ENCODE data around the gene ZNF439.
A peak's percentile ranks its signal among the peaks of the same experiment; 100 is the strongest.
"Not testable (repeated sequence)": the region's sequence is repeated elsewhere in the genome, so short reads cannot be mapped to it uniquely, and the experiment has no call there.

Gene ZNF439

DNA sequence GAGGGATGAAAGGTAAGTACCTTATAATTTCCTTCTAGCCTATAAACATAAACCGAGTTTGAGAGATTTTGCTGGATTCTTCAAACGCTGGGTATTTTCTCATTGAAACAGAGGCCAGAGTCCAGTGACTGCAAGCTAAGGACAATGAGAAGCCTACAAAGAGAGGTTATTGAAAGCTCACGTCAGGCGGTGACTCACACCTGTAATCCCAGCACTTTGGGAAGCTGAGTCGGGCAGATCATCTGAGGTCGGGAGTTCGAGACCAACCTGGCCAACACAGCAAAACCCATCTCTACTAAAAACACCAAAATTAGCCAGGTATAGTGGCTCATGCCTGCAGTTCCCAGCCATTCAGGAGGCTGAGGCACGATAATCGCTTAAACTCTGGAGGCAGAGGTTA lies 24.1 kb downstream of the ZNF439 start:
- DNase-seq, result no peak

GRCh38 chr19:11873762-11874161 lies 25.2 kb downstream of the ZNF439 start:
- DNase-seq, result no peak

GRCh38 chr19:11879687-11880266 lies 31.3 kb downstream of the ZNF439 start:
- not testable (repeated sequence) for DNase-seq

GRCh38 chr19:11880598-11880997 lies 32.1 kb downstream of the ZNF439 start:
- no peak for DNase-seq

- peak; percentile 50 for DNase-seq
Measured at GRCh38 chr19:11881151-11881800, 32.8 kb downstream of the ZNF439 start.

DNA sequence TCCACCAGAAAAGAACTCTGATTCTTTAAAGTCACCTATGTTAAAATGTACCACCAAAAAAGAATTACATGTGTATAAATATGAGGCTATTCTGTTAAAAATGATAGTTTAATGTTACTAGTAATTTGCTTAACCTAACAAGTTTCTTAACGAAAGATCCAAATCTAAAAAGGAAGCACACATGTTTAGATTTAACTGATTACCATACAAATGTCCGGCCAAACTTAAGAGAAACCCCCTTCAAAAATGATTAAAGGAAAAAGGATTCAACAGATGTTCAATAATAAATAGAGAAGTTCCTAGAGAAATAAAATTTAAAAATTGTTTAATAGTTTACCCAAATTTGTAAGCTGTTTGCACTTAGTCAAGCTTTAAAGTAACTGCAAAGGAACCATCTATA lies 34.1 kb downstream of the ZNF439 start:
- no peak for DNase-seq

GRCh38 chr19:11887234-11887610 lies 38.7 kb downstream of the ZNF439 start:
- no peak for DNase-seq

DNA sequence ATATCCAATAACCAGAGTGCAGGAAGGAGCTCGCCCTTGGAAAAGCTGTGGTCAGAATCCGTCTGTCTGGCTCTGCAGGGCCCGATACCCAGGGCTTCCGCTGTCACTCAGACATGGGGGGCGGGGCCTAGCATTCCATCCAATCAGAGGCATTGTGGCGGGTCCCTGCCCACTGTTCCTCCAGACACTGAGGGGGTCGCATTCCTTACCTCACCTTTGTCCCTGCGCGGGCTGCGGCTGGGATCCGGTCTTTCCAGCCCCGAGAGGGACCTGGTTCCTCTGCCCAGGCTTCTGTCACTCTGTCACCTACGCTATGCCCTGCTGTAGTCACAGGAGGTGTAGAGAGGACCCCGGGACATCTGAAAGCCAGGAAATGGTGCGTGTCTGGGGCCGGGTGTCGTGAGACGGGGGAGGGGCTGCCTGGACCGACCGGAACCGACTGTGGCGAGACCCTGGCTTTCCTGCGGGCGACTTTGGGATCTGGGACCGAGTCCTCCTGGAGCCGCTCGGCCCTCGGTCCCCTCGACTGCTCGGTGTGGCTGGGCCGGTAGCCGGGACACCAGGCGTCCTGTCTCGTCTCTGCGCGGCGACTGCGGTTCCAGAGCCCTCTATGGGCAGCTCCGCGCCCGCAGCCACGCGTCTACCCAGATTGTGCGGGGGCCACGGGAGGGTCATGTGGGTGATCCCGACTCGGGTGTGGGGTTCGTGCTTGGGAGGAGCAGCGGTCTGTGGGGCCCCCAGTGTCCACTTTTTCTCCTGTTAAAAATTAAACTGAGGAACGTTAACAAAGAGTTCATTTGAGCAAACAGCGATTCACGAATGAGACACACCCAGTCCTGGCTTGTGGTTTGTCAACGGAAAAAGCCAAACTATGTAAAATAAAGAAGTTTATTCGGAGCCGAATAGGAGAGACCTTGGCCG lies 39.3 kb downstream of the ZNF439 start, which contains the start of gene ZNF69:
Gene ZNF69, plus strand, starts transcription at position 172 of the 921 bp plus-strand sequence. Its CDS starts 142 bp downstream, at position 314.
- DNase-seq, result peak; percentile 90

- DNase-seq, result not testable (repeated sequence)
Measured at GRCh38 chr19:11889901-11890300, 41.4 kb downstream of the ZNF439 start.

DNA sequence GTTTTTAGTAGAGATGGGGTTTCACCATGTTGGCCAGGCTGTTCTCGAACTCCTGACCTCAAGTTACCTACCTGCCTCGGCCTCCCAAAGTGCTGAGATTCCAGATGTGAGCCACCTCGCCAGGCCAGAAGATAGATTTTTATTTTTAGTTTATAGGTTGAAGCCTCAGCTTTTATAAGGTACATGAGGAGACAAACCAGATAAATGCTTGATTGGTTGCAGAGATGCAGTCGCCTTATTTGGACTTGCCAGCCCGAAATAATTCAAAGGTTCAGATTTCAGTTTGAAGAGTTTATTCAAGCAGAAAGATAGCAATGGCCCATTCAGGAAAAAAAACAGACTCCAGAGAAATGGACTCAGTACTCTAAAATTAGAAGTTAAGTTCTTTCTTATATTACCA lies 42.1 kb downstream of the ZNF439 start:
- DNase-seq, result no peak

- DNase-seq, result no peak
Measured at GRCh38 chr19:11894851-11895250, 46.3 kb downstream of the ZNF439 start.

DNA sequence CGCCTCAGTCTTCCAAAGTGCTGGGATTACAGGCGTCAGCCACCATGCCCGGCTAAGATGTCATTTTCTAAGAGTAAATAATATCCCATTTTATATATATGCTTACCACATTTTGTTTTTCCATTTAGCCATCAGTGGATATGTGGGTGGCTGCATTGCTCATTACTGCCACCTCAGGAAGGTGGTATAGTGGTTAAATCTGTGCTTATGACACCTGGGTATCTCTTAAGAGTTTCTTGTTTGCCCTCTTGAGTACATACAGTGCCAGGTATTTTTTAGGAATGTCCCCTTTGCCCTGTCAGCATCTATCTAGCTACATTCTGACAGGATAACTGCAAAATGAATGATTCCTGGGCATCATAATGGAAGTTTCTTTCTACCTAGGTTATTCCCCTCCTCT lies 53.7 kb downstream of the ZNF439 start:
- no peak for DNase-seq

DNA sequence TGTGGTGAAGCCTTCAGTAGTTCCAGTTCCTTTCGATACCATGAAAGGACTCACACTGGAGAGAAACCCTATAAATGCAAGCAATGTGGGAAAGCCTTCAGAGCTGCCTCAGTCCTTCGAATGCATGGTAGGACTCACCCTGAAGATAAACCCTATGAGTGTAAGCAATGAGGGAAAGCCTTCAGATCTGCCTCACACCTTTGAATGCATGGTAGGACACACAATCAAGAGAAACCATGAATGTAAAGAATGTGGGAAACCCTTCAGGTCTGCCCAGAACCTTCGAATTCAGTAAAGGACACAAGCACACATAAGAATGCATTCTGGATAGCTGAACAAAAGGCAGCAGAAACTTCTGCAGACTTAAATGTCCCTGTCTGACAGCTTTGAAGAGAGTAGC lies 57.4 kb downstream of the ZNF439 start:
- DNase-seq, result no peak

GRCh38 chr19:11911937-11912336 lies 63.4 kb downstream of the ZNF439 start:
- DNase-seq, result not testable (repeated sequence)

- DNase-seq, result not testable (repeated sequence)
Measured at GRCh38 chr19:11914417-11915051, 66.0 kb downstream of the ZNF439 start.
